ENCODE results near the gene HIC1.
A peak's percentile ranks its signal among the peaks of the same experiment; 100 is the strongest.

Gene HIC1

GRCh38 chr17:2025220-2025621, 29.7 kb upstream of the HIC1 start, which contains the start of gene RTN4RL1:
Gene RTN4RL1 (minus strand): TSS chr17:2025334. CDS start chr17:2024865, 469 bp downstream.
- peak in 1 of 2 donors; percentile 54 for DNase-seq (ENCODE audit: low read depth in 2 of 2)

GRCh38 chr17:2025622-2026309, 29.1 kb upstream of the HIC1 start:
- DNase-seq (ENCODE audit: low read depth in 2 of 2): peak in 1 of 2 donors; percentile 25

GRCh38 chr17:2027528-2028233, 27.2 kb upstream of the HIC1 start:
- no peak for DNase-seq (ENCODE audit: low read depth in 2 of 2)

DNA sequence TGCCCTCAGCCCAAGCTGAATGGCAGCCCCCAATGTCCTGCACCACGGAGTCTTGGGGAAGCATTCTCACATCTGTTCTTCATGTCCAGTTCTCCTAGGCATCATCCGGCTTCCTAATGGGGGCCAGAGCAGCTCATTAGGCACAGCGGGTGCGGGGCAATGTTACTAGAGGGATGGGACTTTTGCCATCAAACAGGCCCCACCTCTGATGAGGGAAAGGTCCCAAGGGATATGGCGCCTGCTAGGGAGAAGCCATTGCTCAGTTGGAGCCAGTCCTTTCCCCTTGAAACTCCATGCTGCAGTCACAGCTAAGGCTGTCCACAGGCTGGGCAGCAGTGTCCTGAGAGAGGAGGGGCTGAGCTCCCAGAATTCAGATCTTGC, 26.7 kb upstream of the HIC1 start:
- no peak for DNase-seq (ENCODE audit: low read depth in 2 of 2)

- no peak for DNase-seq (ENCODE audit: low read depth in 2 of 2)
These were observed 26.2 kb upstream of the HIC1 start for GRCh38 chr17:2028737-2029136.

- DNase-seq (ENCODE audit: low read depth in 2 of 2): peak; percentile 77 to 82
These were observed 24.8 kb upstream of the HIC1 start, which contains the start of gene DPH1 for GRCh38 chr17:2029911-2030778. Gene DPH1 (plus strand): TSS chr17:2030153. CDS start chr17:2030170, 17 bp downstream.

GRCh38 chr17:2030779-2031163, 24.1 kb upstream of the HIC1 start:
- no peak for DNase-seq (ENCODE audit: low read depth in 2 of 2)

DNA sequence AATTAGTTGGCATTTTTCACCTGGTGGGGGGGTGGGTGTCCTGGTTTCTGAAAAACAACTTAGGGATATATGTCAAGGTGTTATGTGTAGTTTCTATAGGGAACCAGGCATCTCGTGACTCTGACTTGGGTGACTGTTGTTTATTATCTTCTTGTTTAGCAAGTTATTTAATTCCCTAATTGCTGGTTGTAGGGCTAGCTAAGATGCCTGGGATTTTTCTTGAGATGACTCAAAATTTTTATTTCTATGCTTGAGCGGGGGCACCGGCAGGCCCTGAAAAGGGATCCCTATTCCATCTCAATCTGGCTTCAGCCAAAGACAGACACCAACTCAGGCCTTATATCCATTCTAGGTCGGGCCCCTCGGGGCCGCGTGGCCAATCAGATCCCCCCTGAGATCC, 21.8 kb upstream of the HIC1 start:
- DNase-seq (ENCODE audit: low read depth in 2 of 2): no peak

GRCh38 chr17:2034157-2034556, 20.7 kb upstream of the HIC1 start:
- no peak for DNase-seq (ENCODE audit: low read depth in 2 of 2)

DNA sequence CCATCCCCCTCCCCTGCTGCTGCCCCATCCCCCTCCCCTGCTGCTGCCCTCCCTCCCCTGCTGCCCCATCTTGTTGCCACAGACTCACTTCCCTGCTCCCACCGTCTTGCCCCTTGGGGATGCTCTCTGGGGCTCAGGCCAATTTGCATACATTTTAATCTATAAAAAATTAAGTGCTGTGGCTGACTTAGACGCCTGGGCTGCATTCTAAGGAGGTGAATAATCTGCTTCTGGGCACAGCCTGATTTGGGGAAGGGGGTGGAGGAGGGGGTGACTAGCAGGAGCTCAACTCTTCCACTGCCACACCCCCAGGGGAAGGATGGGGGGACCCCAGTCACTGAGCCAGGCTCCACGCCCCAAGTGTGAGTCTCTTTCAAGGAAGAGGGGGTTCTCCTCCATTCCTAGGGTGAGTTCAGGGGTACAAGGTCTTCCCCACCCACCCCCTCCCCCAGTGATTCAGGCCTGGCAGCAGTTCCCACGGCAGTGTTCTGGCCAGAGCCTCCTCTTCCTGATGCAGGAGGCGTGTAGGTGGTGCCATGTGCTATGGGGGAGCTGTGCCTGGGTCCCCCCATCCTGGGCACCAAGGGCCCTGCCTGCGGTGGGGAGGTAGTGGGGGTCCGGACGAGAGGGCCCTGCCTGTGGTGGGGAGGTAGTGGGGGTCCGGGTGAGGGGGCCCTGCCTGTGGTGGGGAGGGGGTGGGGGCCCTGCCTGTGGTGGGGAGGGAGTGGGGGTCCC, 19.9 kb upstream of the HIC1 start:
- DNase-seq (ENCODE audit: low read depth in 2 of 2): no peak

GRCh38 chr17:2035541-2036488, 19.1 kb upstream of the HIC1 start:
- DNase-seq (ENCODE audit: low read depth in 2 of 2): no peak

GRCh38 chr17:2037155-2037554, 17.7 kb upstream of the HIC1 start:
- no peak for DNase-seq (ENCODE audit: low read depth in 2 of 2)

DNA sequence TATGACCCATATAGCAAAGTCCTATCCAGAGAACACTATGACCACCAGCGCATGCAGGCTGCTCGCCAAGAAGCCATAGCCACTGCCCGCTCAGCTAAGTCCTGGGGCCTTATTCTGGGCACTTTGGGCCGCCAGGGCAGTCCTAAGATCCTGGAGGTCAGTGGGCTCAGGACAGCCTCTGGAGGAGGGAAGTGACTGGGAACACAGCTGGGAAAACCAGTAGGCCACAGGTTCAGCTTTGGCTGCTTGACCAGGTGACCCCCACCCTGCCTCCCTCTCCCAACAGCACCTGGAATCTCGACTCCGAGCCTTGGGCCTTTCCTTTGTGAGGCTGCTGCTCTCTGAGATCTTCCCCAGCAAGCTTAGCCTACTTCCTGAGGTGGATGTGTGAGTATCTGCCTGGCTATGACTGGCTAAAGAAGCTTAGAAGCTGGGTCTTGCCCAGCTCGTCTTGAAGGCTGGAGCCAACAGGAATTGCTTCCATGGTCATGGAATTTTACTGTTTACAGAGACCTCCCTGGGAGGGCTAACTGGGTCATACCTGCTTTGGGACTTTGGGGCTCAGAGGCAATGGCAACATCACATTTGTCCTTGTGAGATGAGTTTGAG, 14.6 kb upstream of the HIC1 start:
- no peak for DNase-seq (ENCODE audit: low read depth in 2 of 2)

DNA sequence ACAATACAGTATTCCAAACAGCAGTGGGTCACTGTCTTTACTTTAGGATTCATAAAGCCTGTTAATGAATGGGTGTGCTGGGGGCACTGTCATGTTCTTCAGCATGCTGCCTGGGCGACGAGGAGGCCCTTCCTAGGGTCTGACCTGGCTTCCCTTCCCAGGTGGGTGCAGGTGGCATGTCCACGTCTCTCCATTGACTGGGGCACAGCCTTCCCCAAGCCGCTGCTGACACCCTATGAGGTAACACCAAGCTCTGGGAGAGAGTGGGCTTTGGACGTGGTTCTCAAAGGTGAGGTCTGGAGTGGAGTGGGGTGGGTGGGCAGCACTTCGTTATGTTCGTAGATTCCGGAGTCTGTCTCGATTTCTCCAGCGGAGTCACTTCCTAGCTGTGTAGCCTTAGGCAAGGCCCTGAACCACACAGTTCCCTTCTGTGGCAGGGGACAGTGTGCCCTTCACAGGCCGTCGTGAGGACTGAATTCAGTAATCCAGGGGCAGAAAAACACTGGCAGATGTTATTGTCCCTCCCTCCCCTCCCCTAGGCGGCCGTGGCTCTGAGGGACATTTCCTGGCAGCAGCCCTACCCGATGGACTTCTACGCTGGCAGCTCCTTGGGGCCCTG, 13.9 kb upstream of the HIC1 start:
- no peak for DNase-seq (ENCODE audit: low read depth in 2 of 2)

GRCh38 chr17:2041561-2042389, 13.1 kb upstream of the HIC1 start, which contains the start of gene OVCA2:
Gene OVCA2 (plus strand): TSS chr17:2042022. CDS start chr17:2042048, 26 bp downstream.
- DNase-seq (ENCODE audit: low read depth in 2 of 2): peak; percentile 94 to 95

GRCh38 chr17:2042390-2042847, 12.5 kb upstream of the HIC1 start:
- DNase-seq (ENCODE audit: low read depth in 2 of 2): no peak

- no peak for DNase-seq (ENCODE audit: low read depth in 2 of 2)
These were observed 12.0 kb upstream of the HIC1 start for GRCh38 chr17:2042933-2043332.

DNA sequence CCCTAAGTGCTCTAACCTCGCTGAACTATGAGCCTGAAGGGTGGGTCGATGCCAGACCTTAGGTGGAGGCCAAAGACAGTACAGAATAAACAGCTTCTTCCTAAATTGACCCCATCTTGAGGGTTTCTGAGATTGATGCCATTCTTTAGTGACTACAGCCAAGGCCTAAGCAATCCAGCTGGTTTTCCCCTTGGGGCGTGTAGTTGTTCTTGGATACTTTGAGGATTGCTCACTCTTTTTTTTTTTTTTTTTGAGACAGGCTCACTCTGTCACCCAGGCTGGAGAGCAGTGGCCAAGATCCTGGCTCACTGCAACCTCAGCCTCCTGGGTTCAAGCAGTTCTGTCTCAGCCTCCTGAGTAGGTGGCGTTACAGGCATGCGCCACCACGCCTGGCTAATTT, 11.1 kb upstream of the HIC1 start:
- DNase-seq (ENCODE audit: low read depth in 2 of 2): no peak

Measured in stimulated activated CD4-positive, alpha-beta T cell treated with anti-CD3 and anti-CD28 coated beads, Interleukin-15, amount 100 ng/mL, for 48 hours (primary cell).